MCF 10A (cell line): ENCODE measurements around the gene PLBD1. TPM values are rescaled to one million over a fixed set of nuclear protein-coding genes. Genes with fewer than 3 reads are reported as not detected.

Experiments
- BruUV-seq: library from RNA; stranded (reverse); fragments of 400-500 nt; replicated peaks from 2 replicates; lab custom pipeline; 2021; lab: Mats Ljungman, UMichigan
- CTCF ChIA-PET: fragments of 300-600 bp; sonication (Branson Sonifier 250); formaldehyde crosslinking; extraction: SDS; loops from one replicate; lab custom pipeline; 2021; ENCODE audit warnings: antibody characterized with exemption, inconsistent platforms; lab: Yijun Ruan, JAX
- POLR2A ChIA-PET: fragments of 300-600, 350-650 bp; sonication (Branson Sonifier 250); formaldehyde crosslinking; extraction: SDS; loops from one replicate; lab custom pipeline; 2020; ENCODE audit warnings: antibody characterized with exemption, inconsistent platforms; lab: Yijun Ruan, JAX
- DNase-seq: peaks from one replicate; pipeline ENCODE4 v3.0.0-alpha.2; 2018; ENCODE audit not compliant: unreplicated experiment
- H3K27ac Mint-ChIP-seq: one replicate; pipeline ENCODE4 v1.8.0; 2022; ENCODE audit warnings: mild to moderate bottlenecking, low read depth, mixed read lengths; ENCODE audit not compliant: unreplicated experiment
- H3K27me3 Mint-ChIP-seq: one replicate; pipeline ENCODE4 v1.8.0; 2022; ENCODE audit warnings: mixed read lengths; ENCODE audit not compliant: insufficient read depth, unreplicated experiment
- H3K36me3 Mint-ChIP-seq: one replicate; pipeline ENCODE4 v1.8.0; 2022; ENCODE audit warnings: mild to moderate bottlenecking, moderate library complexity, mixed read lengths; ENCODE audit not compliant: insufficient read depth, unreplicated experiment
- H3K4me1 Mint-ChIP-seq: one replicate; pipeline ENCODE4 v1.8.0; 2022; ENCODE audit warnings: mixed read lengths; ENCODE audit not compliant: insufficient read depth, unreplicated experiment
- H3K4me3 Mint-ChIP-seq: one replicate; pipeline ENCODE4 v1.8.0; 2022; ENCODE audit warnings: mild to moderate bottlenecking, moderate library complexity, mixed read lengths; ENCODE audit not compliant: unreplicated experiment
- H3K9me3 Mint-ChIP-seq: one replicate; pipeline ENCODE4 v1.8.0; 2022; ENCODE audit warnings: mixed read lengths; ENCODE audit not compliant: unreplicated experiment
- intact Hi-C: fragments of 100-400 bp; cut with micrococcal nuclease; formaldehyde crosslinking; loops from 2 replicates; pipeline ENCODE4 v1.14.1; 2022
- total RNA-seq: library from RNA; stranded (reverse); gene quantifications from 2 replicates; pipeline ENCODE4 v1.2.3, GENCODE V29; 2022
- TF ChIP-seq, protein P1 (sequence below): fragments of 200-600 bp; IDR thresholded peaks from one replicate; pipeline ENCODE4 v1.8.0; 2022; ENCODE audit warnings: antibody characterized with exemption, mild to moderate bottlenecking; ENCODE audit not compliant: unreplicated experiment

Gene PLBD1
- total RNA-seq, 1 experiment from 2014 or later, result not detected

DNA sequence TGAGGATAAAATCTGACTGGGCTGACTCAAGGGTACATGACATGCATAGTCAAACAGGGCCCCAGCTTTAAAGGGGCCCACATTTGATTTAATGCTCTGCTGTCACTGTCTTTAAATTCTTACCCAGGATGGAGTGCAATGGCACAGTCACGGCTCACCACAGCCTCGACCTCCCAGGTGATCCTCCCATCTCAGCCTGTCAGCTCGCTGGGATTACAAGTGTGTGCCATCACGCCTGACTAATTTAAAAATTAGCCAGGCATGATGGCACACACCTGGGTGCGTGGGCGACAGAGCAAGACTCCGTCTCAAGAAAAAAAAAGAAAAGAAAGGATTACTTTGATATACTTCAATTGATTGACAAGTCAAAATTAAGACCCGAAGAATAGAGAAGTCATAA, 9.2 kb upstream of the PLBD1 start:
- Mint-ChIP-seq H3K9me3 (peaks cover 5% of the 10 kb centered on the region), H3K36me3 (no peaks in the 10 kb centered on the region), H3K4me1 (no peaks in the 10 kb centered on the region), H3K4me3 (no peak overlapping the region), H3K27me3 (no peaks in the 10 kb centered on the region), H3K27ac (no peak overlapping the region)
- intact Hi-C loops, result no loop called here
- ChIA-PET POLR2A (interaction anchor here (0.6 kb wide), 2 partner anchors 68 to 1405 kb away, joined by 3 to 4 read pairs; no protein-coding TSS in a partner anchor), CTCF (no interaction called here)
- TF ChIP-seq, protein P1, sequence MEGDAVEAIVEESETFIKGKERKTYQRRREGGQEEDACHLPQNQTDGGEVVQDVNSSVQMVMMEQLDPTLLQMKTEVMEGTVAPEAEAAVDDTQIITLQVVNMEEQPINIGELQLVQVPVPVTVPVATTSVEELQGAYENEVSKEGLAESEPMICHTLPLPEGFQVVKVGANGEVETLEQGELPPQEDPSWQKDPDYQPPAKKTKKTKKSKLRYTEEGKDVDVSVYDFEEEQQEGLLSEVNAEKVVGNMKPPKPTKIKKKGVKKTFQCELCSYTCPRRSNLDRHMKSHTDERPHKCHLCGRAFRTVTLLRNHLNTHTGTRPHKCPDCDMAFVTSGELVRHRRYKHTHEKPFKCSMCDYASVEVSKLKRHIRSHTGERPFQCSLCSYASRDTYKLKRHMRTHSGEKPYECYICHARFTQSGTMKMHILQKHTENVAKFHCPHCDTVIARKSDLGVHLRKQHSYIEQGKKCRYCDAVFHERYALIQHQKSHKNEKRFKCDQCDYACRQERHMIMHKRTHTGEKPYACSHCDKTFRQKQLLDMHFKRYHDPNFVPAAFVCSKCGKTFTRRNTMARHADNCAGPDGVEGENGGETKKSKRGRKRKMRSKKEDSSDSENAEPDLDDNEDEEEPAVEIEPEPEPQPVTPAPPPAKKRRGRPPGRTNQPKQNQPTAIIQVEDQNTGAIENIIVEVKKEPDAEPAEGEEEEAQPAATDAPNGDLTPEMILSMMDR, result no peak
- BruUV-seq, result no TSS peak
- DNase-seq, result no peak

DNA sequence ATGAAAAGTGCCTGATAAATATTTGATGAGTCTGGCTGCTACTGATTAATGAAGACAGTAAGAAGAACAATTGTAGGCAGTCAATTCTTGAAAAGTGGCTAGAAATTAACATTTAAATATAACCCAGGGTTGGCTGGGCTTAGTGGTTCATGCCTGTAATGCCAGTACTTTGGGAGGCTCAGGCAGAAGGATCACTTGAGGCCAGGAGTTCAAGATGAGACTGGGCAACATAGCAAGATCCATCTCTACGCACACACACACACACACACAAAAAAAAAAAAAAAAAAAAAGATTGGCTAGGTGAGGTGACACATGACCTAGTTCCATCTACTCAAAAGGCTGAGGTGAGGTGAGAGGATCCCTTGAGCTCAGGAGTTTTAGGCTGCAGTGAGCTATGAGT, 7.9 kb upstream of the PLBD1 start:
- no peaks in the 10 kb centered on the region for H3K36me3 Mint-ChIP-seq
- ChIA-PET CTCF (no interaction called here), POLR2A (no interaction called here)
- H3K27me3 Mint-ChIP-seq, result no peaks in the 10 kb centered on the region
- H3K4me3 Mint-ChIP-seq, result no peak overlapping the region
- intact Hi-C loops, result no loop called here
- no peak overlapping the region for H3K27ac Mint-ChIP-seq
- TF ChIP-seq, protein P1, result no peak
- H3K9me3 Mint-ChIP-seq, result no peaks in the 10 kb centered on the region
- no peak for DNase-seq
- H3K4me1 Mint-ChIP-seq, result no peaks in the 10 kb centered on the region
- no TSS peak for BruUV-seq

DNA sequence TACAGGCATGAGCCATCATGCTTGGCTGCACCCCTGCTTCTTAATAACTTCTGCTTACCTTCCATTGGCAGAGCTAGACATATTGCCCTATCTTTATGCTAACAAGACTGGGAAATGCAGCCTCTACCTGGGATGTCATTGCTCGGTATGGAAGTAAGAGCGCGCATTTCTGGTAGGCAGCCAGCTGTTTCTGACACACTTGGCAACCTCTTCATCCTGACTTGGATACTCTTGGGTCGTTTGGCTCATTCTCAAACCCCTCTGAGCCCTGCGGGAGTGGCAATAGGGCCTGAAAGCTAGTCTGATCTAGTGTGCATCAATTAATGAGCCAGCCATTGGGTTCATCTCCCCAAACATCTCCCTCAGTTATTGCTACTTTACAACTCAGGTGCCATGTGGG, 5.4 kb upstream of the PLBD1 start:
- ChIA-PET CTCF (interaction anchor here (0.5 to 0.6 kb wide), 2 partner anchors 20 to 205 kb away, joined by 4 to 5 read pairs; no protein-coding TSS in a partner anchor), POLR2A (no interaction called here)
- no peaks in the 10 kb centered on the region for H3K36me3 Mint-ChIP-seq
- BruUV-seq, result no TSS peak
- no peak for DNase-seq
- H3K27ac Mint-ChIP-seq, result no peak overlapping the region
- H3K4me1 Mint-ChIP-seq, result no peaks in the 10 kb centered on the region
- H3K9me3 Mint-ChIP-seq, result no peaks in the 10 kb centered on the region
- no peaks in the 10 kb centered on the region for H3K27me3 Mint-ChIP-seq
- TF ChIP-seq, protein P1, result no peak
- intact Hi-C loops, result no loop called here
- H3K4me3 Mint-ChIP-seq, result no peak overlapping the region

DNA sequence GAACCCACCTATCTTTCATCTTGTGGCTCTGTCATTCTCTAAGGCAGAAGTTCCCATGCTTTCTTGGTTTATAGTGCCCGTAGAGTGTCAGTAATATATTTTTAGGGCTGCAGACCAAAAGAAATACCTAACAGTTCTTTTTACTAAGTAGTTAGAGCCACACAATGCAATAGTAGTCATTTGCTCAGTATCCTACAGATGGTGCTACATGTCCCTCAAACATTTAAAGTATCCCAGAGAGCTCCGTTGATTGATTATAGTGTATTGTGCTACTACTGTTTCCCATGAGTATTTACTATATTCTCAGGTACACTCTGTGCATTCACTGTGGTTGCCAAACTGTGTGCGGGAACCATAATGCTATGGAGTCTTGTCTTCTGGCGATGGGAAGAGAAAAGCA, 4.7 kb upstream of the PLBD1 start:
- Mint-ChIP-seq H3K36me3 (no peaks in the 10 kb centered on the region), H3K27ac (no peak overlapping the region), H3K4me3 (no peak overlapping the region), H3K9me3 (no peaks in the 10 kb centered on the region), H3K27me3 (no peaks in the 10 kb centered on the region), H3K4me1 (no peaks in the 10 kb centered on the region)
- no peak for DNase-seq
- ChIA-PET POLR2A (no interaction called here), CTCF (interaction anchor here (0.7 to 1.7 kb wide), 2 partner anchors 45 to 47 kb away, joined by 3 read pairs; no protein-coding TSS in a partner anchor)
- no TSS peak for BruUV-seq
- TF ChIP-seq, protein P1, result no peak
- intact Hi-C loops, result no loop called here
